ENCODE measurements around the gene CYP2C9.

The CYP2C9 gene

GRCh38 chr10:94991243-94991888, 52.9 kb downstream of the CYP2C9 start:
- ChIA-PET POLR2A (no interaction called here), CTCF (no interaction called here)
- TF ChIP-seq CTCF (IDR thresholded peaks at IDR 0.05; ENCODE audit: insufficient read depth, low read length, missing control alignments) = no peak
- DNase-seq (ENCODE audit: low read depth, low spot score) = no peak
- H3K4me3 ChIP-seq (ENCODE audit: low read depth, low read length) = no peak overlapping the region

DNA sequence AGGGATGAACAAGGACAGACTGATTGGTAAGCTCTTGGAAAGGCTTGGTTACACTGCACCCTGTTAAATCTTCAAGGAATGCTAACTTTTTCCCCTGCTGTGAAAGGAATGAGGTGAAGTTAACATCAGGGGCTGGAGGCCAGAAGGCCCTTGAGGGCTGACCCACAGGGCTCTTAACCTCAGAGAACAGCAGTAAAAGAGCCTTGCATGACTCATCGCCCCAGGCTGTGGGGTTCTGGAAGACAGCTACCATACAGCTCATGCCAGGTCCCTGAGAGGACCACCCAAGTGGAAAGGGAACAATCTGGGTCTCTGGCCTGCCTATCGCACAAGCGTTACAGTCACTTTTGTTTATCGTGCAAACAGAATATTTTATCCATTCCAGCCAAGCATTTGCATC, 54.4 kb downstream of the CYP2C9 start:
- POLR2A ChIA-PET = no interaction called here

GRCh38 chr10:94997741-94998174, 59.3 kb downstream of the CYP2C9 start:
- ChIA-PET CTCF (no interaction called here), POLR2A (no interaction called here)
- H3K4me3 ChIP-seq (ENCODE audit: low read depth, low read length) = no peak overlapping the region
- no peak for DNase-seq (ENCODE audit: low read depth, low spot score)
- TF ChIP-seq CTCF (IDR thresholded peaks at IDR 0.05; ENCODE audit: insufficient read depth, low read length, missing control alignments) = no peak

More for the DNA sequence above, 54.4 kb downstream of the CYP2C9 start:
- no peak overlapping the region for H3K4me3 ChIP-seq (ENCODE audit: low read depth, low read length)
- CTCF ChIA-PET = no interaction called here
- DNase-seq (ENCODE audit: low read depth, low spot score) = no peak
- no peak for TF ChIP-seq CTCF (IDR thresholded peaks at IDR 0.05; ENCODE audit: insufficient read depth, low read length, missing control alignments)

DNA sequence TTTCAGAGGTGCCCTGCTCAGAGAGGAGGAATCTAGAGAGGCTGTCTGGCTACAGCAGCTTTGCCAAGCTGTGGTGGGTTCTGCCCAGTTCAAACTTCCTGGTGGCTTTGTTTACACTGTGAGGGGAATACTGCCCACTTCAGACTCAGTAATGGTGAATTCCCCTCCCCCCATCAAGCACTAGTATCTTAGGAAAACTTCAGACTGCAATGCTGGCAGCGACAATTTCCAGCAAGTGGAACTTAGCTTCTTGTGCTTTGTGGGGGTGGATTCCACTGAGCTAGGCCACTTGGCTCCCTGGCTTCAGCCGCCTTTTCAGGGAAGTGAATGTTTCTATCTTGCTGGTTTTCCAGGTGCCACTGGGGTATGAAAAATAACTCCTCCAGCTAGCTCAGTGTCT, 88.0 kb downstream of the CYP2C9 start:
- no peak overlapping the region for H3K4me3 ChIP-seq (ENCODE audit: low read depth, low read length)
- ChIA-PET CTCF (no interaction called here), POLR2A (no interaction called here)
- no peak for TF ChIP-seq CTCF (IDR thresholded peaks at IDR 0.05; ENCODE audit: insufficient read depth, low read length, missing control alignments)
- DNase-seq (ENCODE audit: low read depth, low spot score) = no peak

DNA sequence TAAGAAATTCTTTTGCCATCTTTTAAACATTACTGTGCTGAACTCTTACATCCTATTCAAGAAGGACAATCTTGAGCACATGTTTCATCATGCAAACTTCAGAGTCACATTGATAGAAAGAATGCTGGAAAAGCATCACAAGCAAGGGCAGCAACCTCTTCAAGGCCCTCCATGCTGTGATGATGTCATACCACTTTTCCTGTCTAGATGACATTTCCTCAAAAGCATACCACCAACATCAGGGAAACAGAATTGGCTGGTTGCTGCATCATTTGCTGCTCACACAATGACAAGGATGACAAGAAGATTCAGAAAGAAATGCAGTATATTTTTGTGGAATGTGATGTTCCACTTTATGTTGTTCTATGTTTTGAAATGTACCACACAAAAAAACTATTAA, 93.2 kb downstream of the CYP2C9 start:
- no peak for TF ChIP-seq CTCF (IDR thresholded peaks at IDR 0.05; ENCODE audit: insufficient read depth, low read length, missing control alignments)
- no peak for DNase-seq (ENCODE audit: low read depth, low spot score)
- H3K4me3 ChIP-seq (ENCODE audit: low read depth, low read length) = no peak overlapping the region
- ChIA-PET POLR2A (no interaction called here), CTCF (no interaction called here)

DNA sequence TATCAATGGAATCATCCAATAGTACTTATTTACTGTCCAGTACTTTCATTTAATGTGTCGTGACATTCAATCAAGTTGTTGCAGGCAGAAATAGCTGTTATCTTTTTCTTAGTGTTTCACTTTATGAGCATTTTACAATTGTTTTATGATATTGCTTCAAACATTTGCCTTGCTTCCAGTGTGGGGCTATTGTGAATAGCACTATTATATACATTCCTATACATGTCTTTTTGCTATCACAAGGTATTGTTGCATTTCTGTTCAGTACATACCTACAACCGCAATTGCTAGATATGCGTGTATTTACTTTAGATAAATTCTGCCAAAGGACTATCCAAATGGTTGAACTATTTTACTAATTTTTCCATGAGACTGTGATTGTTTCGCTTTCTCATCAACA, 95.9 kb downstream of the CYP2C9 start:
- ChIA-PET CTCF (no interaction called here), POLR2A (no interaction called here)
- H3K4me3 ChIP-seq (ENCODE audit: low read depth, low read length) = no peak overlapping the region
- TF ChIP-seq CTCF (IDR thresholded peaks at IDR 0.05; ENCODE audit: insufficient read depth, low read length, missing control alignments) = no peak
- no peak for DNase-seq (ENCODE audit: low read depth, low spot score)

Measured in AG04449 (cell line).